Measurements from ENCODE around the gene SPAM1.

The SPAM1 gene

GRCh38 chr7:123979876-123980275 is 54.8 kb downstream of the SPAM1 start:
- H3K27me3 ChIP-seq = no peaks in the 10 kb centered on the region
- H3K4me3 ChIP-seq (ENCODE audit: low read depth, low read length) = no peak overlapping the region
- no peaks in the 10 kb centered on the region for H3K36me3 ChIP-seq
- no peak for DNase-seq
- H3K9me3 ChIP-seq = no peaks in the 10 kb centered on the region; the same call in 1 of the 2 replicates
- H3K4me1 ChIP-seq = no peaks in the 10 kb centered on the region
- TF ChIP-seq CTCF (IDR thresholded peaks at IDR 0.05; ENCODE audit: low read depth, low read length) = no peak

GRCh38 chr7:123987445-123987844 is 62.4 kb downstream of the SPAM1 start:
- no peaks in the 10 kb centered on the region for H3K36me3 ChIP-seq
- no peak for DNase-seq
- no peaks in the 10 kb centered on the region for H3K4me1 ChIP-seq
- no peaks in the 10 kb centered on the region for H3K9me3 ChIP-seq
- no peaks in the 10 kb centered on the region for H3K27me3 ChIP-seq
- no peak for TF ChIP-seq CTCF (IDR thresholded peaks at IDR 0.05; ENCODE audit: low read depth, low read length)
- H3K4me3 ChIP-seq (ENCODE audit: low read depth, low read length) = no peak overlapping the region

- Histone ChIP-seq H3K9me3 (no peaks in the 10 kb centered on the region), H3K4me1 (no peaks in the 10 kb centered on the region), H3K4me3 (ENCODE audit: low read depth, low read length) (no peak overlapping the region), H3K36me3 (no peaks in the 10 kb centered on the region), H3K27me3 (no peaks in the 10 kb centered on the region)
- no peak for TF ChIP-seq CTCF (IDR thresholded peaks at IDR 0.05; ENCODE audit: low read depth, low read length)
- DNase-seq = no peak
These were observed 68.0 kb downstream of the SPAM1 start for GRCh38 chr7:123992913-123993518.

GRCh38 chr7:123993996-123994395 is 69.0 kb downstream of the SPAM1 start:
- no peak overlapping the region for H3K4me3 ChIP-seq (ENCODE audit: low read depth, low read length)
- no peaks in the 10 kb centered on the region for H3K4me1 ChIP-seq
- no peak for TF ChIP-seq CTCF (IDR thresholded peaks at IDR 0.05; ENCODE audit: low read depth, low read length)

GRCh38 chr7:123994449-123994848 is 69.4 kb downstream of the SPAM1 start:
- DNase-seq = no peak
- Histone ChIP-seq H3K4me3 (ENCODE audit: low read depth, low read length) (no peak overlapping the region), H3K4me1 (no peaks in the 10 kb centered on the region), H3K27me3 (no peaks in the 10 kb centered on the region), H3K36me3 (no peaks in the 10 kb centered on the region), H3K9me3 (no peaks in the 10 kb centered on the region)
- no peak for TF ChIP-seq CTCF (IDR thresholded peaks at IDR 0.05; ENCODE audit: low read depth, low read length)

More at GRCh38 chr7:123993996-123994395, 69.0 kb downstream of the SPAM1 start:
- Histone ChIP-seq H3K9me3 (no peaks in the 10 kb centered on the region), H3K27me3 (no peaks in the 10 kb centered on the region), H3K36me3 (no peaks in the 10 kb centered on the region)
- DNase-seq = no peak

- Histone ChIP-seq H3K36me3 (no peaks in the 10 kb centered on the region), H3K27me3 (no peaks in the 10 kb centered on the region), H3K4me1 (no peaks in the 10 kb centered on the region), H3K9me3 (no peaks in the 10 kb centered on the region), H3K4me3 (ENCODE audit: low read depth, low read length) (no peak overlapping the region)
- DNase-seq = no peak
- no peak for TF ChIP-seq CTCF (IDR thresholded peaks at IDR 0.05; ENCODE audit: low read depth, low read length)
These were observed 70.7 kb downstream of the SPAM1 start for GRCh38 chr7:123995617-123996326.

Data from BE2C (cell line).